Measurements from ENCODE around the gene POR.

DNA sequence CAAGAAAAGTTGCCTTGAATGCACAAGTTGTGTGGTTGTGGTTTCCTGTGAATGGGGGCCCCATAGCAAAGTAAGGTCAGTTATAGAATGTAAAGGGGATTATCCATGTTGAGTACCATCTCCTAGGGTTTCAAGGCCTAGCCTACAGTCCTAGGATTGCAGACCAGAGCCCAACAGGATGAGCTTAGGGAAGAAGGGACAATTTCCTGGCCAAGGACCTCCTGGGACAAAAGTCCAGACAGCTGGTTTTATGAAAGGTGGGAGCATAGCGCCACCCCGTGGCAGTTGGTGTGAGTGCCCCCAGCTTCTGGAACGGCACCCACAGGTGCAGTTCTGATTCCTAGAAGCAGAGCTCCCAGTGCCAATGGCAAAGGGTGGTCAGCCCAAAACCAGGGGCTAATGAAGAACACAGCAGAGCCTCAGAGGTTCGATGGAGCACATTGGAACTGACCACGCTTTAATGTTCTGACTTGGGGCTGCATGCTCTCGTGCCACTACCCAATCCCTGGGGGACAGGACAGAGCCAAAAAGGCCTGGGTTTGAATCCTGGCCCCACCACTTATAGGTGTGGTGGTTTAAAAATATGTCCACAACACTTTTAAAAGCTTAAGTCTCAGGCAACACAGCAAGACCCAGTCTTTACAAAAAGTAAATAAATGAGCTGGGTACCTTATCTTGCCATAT is 105.2 kb downstream of the POR start:
- TF ChIP-seq POLR2A (IDR thresholded peaks at IDR 0.05; ENCODE audit: extremely low read depth, insufficient read length) (no peak), MYC (IDR thresholded peaks at IDR 0.05; ENCODE audit: low read depth, low read length) (no peak)
- TF ChIP-seq, protein P1, sequence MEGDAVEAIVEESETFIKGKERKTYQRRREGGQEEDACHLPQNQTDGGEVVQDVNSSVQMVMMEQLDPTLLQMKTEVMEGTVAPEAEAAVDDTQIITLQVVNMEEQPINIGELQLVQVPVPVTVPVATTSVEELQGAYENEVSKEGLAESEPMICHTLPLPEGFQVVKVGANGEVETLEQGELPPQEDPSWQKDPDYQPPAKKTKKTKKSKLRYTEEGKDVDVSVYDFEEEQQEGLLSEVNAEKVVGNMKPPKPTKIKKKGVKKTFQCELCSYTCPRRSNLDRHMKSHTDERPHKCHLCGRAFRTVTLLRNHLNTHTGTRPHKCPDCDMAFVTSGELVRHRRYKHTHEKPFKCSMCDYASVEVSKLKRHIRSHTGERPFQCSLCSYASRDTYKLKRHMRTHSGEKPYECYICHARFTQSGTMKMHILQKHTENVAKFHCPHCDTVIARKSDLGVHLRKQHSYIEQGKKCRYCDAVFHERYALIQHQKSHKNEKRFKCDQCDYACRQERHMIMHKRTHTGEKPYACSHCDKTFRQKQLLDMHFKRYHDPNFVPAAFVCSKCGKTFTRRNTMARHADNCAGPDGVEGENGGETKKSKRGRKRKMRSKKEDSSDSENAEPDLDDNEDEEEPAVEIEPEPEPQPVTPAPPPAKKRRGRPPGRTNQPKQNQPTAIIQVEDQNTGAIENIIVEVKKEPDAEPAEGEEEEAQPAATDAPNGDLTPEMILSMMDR (IDR thresholded peaks at IDR 0.05; ENCODE audit: low read depth, low read length) = peak; percentile 97
- TF ChIP-seq, protein P2, sequence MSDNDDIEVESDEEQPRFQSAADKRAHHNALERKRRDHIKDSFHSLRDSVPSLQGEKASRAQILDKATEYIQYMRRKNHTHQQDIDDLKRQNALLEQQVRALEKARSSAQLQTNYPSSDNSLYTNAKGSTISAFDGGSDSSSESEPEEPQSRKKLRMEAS (IDR thresholded peaks at IDR 0.05; ENCODE audit: low read depth, low read length) = no peak
